Left lobe of liver (tissue), 2 donors: Measurements from ENCODE around the gene LRRC49. TPM values are rescaled to one million over a fixed set of nuclear protein-coding genes. Genes with fewer than 3 reads are reported as not detected.
"Not testable (repeated sequence)": the region's sequence is repeated elsewhere in the genome, so short reads cannot be mapped to it uniquely, and the experiment has no call there.

ENCODE experiments used
- ATAC-seq: fragments of 200-7000 bp; cut with Tn5 transposase; one replicate; pipeline ENCODE4 v1.9.1; 2020; ENCODE audit warnings: mild to moderate bottlenecking, moderate library complexity
- DNase-seq: peaks from one replicate; pipeline ENCODE4 v3.0.0-alpha.2; 2020; ENCODE audit warnings: low spot score
- total RNA-seq: library from RNA; stranded (reverse); gene quantifications from one replicate; pipeline ENCODE4 v1.2.1, GENCODE V29; 2021
- donor health status: DM: no; HTN: no; CAD: no; lungs with moderate emphysema.
- donor health status: DM: no; HTN: yes; CAD: no.

Gene LRRC49
- total RNA-seq, 1 donor from 2014 or later: 0.25 TPM

DNA sequence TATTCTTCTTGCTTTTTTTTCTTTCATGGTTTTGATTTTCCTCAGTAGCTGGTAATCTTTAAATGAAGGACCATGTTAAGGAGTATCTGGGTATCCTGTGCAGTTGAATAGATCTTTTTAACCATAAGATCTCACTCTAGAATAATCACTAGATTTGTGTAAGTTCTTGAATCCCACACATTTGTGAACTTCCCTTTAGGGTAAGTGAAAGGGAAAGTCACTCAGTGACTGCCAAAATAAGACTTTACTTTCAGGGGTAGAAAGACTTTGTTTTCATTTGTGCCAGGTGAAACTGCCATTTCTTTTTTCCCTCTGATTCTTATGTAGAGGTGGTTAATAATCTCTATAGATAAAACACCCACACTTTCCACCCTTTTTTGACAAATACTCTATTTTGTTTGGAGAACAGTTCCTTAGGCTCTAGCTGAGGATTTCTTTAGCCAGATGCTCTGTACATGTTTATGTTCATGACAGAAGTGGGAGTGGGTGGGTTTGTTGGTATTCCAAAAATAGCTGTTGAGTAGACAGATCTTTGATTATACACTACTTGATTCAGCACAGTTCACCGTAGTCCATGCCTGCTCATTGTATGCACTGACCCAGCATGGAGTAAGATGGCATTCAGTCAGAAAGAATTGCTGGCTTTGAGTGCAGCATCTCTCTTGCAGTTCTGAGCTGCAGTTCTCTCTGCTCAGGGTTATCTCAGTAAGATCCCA, 28.5 kb downstream of the LRRC49 start:
- no peak for DNase-seq
- no peak for ATAC-seq

GRCh38 chr15:70922119-70922518, 29.5 kb downstream of the LRRC49 start:
- no peak for ATAC-seq
- DNase-seq: no peak

GRCh38 chr15:70923311-70924080, 30.9 kb downstream of the LRRC49 start:
- DNase-seq (no peak), ATAC-seq (no peak)

DNA sequence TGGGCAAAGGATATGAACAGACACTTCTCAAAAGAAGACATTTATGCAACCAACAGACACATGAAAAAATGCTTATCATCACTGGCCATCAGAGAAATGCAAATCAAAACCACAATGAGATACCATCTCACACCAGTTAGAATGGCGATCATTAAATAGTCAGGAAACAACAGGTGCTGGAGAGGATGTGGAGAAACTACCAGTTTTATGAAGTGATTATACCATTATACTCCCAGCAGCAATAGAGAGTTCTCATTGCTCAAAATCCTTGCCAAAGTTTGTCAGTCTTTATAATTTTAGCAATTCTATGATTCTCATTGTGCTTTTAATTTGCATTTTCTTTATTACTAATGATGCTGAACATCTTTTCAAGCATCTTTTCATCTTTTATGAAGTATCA, 34.3 kb downstream of the LRRC49 start:
- ATAC-seq, DNase-seq: not testable (repeated sequence)

GRCh38 chr15:70931821-70932220, 39.2 kb downstream of the LRRC49 start:
- ATAC-seq: no peak
- DNase-seq: no peak

- DNase-seq (no peak), ATAC-seq (no peak)
Measured at GRCh38 chr15:70932397-70932796, 39.8 kb downstream of the LRRC49 start.

GRCh38 chr15:70933411-70933810, 40.8 kb downstream of the LRRC49 start:
- ATAC-seq (no peak), DNase-seq (no peak)

DNA sequence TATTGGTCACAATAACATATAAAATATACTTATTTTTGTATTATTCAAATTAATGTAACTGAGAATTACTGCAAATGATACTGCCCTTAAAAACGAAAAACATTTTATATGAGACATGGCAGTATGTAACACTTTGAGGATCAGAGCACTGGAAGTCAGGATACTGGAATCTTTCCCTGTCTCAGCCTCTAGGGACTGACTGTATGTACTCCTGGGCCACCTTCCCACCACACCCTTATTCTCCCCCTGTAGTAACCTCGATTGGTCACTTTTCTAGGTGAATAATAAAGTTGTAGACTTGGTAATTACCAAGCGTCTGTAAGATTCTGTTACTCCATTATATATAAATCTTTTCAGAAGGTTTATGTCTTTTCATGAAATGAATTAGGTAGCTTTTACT, 43.0 kb downstream of the LRRC49 start:
- DNase-seq (no peak), ATAC-seq (no peak)

DNA sequence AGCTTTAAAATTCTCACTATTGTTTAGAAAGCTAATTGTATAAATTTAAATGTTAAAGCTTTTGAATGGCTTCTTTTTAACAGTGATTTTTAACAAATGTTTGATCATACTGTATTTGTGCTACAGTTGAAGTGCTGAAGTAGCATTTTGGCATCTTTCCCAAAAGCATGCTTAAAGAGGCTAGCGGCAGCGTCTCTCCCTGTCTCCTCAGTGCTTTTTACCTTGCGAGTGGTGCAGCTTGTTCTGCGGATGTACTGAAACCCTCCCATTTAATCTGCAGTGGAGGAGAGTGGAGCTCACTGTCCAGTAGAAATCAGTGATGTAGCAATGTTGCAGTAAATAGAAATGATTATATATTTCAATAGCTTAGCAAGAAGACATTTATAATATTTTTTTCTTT, 43.7 kb downstream of the LRRC49 start:
- no peak for DNase-seq
- no peak for ATAC-seq

GRCh38 chr15:70943285-70943684, 50.7 kb downstream of the LRRC49 start:
- DNase-seq, ATAC-seq: not testable (repeated sequence)

DNA sequence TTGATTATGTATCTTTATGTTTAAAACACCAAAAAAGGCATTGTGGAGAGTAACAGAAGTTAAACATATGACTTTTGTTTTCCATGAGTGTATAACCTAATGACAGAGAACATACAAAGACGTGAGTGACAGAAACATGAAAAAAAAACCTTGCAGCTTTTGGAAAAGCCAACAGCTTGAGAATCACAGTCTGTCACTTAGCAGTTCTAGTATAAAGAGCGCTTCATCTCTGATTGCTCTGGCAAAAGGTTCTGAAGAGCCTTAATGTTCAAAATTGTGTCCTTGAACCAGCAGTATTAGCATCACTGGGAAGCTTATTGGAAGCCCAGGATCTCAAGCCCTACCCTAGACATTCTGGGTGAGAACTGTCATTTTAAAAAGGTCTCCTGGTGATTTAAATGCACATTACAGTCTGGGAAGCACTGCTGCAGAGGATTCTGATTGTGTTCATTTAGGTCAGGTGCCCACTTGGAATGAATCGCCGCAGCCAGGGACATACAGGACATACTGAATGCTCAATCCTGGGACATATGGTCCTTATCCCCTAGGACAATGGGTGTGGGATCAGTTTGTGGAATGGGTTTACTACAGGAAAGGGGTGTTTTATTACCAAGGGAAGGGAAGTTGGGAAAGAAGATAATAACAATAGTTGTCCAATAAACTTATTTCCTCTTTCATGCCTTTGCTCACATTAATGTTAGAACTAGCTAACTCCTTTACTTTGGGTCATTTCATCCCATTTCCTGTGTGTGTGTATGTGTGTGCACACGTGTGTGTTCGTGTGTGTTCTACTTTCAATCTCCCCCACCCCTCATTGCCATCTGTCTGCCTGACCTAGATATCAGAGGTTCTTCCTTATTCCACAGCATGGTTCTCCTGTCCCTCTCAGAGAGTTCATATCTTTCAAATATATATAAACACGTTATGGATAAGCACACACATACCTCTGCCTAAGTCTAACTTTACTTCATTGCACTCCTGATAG, 55.0 kb downstream of the LRRC49 start:
- no peak for ATAC-seq
- DNase-seq: no peak

DNA sequence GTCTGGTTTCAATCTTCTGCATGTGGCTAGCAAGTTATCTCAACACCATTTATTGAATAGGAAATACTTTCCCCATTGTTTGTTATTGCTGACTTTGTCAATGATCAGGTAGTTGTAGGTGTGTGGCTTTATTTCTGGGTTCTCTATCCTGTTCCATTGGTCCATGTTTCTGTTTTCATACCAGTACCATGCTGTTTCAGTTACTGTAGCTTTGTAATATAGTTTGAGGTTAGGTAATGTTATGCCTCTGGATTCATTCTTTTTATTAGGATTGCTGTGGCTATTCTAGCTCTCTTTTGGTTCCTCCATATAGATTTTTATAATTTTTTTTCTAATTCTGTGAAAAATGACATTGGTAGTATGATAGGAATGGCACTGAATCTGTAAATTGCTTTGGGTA, 58.3 kb downstream of the LRRC49 start:
- no peak for DNase-seq
- no peak for ATAC-seq

GRCh38 chr15:70954171-70954570, 61.5 kb downstream of the LRRC49 start:
- DNase-seq: no peak
- no peak for ATAC-seq

DNA sequence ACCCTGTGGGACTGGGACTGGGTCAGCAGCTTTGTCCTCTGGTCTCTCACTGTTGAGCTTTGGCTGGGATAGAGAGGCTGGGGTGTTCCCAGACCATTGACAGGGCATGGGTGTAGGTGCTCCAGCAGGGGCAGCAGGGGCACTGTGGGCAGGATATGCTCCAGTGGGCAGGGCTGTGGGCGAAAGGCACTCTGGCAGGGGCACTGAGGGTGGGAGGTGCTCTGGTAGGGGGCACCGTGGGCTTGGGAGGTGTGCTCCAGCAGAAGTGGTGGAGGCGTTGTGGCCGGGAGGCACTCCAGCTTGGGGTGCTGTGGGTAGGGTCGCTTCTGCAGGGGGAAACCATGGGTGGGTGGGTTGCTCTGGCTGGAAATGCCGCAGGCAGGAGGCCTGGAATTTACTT, 62.1 kb downstream of the LRRC49 start:
- DNase-seq (no peak), ATAC-seq (no peak)

- no peak for ATAC-seq
Measured at GRCh38 chr15:70955151-70955550, 62.5 kb downstream of the LRRC49 start.

GRCh38 chr15:70956201-70956995, 63.8 kb downstream of the LRRC49 start:
- DNase-seq: no peak
- ATAC-seq: no peak

More at GRCh38 chr15:70955151-70955550, 62.5 kb downstream of the LRRC49 start:
- no peak for DNase-seq

- no peak for ATAC-seq
- no peak for DNase-seq
Measured at GRCh38 chr15:70962084-70962483, 69.5 kb downstream of the LRRC49 start.

GRCh38 chr15:70963199-70963598, 70.6 kb downstream of the LRRC49 start:
- ATAC-seq: no peak
- no peak for DNase-seq

- ATAC-seq (no peak), DNase-seq (no peak)
Measured at GRCh38 chr15:70964058-70964457, 71.4 kb downstream of the LRRC49 start.

GRCh38 chr15:70964686-70965085, 72.1 kb downstream of the LRRC49 start:
- ATAC-seq (no peak), DNase-seq (no peak)
